GM19193 (cell line): ENCODE results near the gene GMFB.

Experiments
- POLR2A ChIP-seq: IDR thresholded peaks from 4 replicates; pipeline ENCODE4 v1.6.1; 2011; ENCODE audit not compliant: insufficient read depth, insufficient read length; ENCODE audit errors: extremely low read depth

GMFB gene

GRCh38 chr14:54451961-54452360, 36.8 kb downstream of the GMFB start:
- no peak for TF ChIP-seq POLR2A

GRCh38 chr14:54451121-54451601, 37.6 kb downstream of the GMFB start:
- TF ChIP-seq POLR2A: no peak

GRCh38 chr14:54450535-54450934, 38.2 kb downstream of the GMFB start:
- TF ChIP-seq POLR2A: no peak

- no peak for TF ChIP-seq POLR2A
Observed at GRCh38 chr14:54447231-54447692, 41.5 kb downstream of the GMFB start.

- TF ChIP-seq POLR2A: no peak
Observed at GRCh38 chr14:54446161-54446693, 42.6 kb downstream of the GMFB start.

- no peak for TF ChIP-seq POLR2A
Observed at GRCh38 chr14:54444681-54445080, 44.1 kb downstream of the GMFB start.

GRCh38 chr14:54443981-54444380, 44.8 kb downstream of the GMFB start:
- no peak for TF ChIP-seq POLR2A

- peak; percentile 84 for TF ChIP-seq POLR2A
Observed at GRCh38 chr14:54440873-54441868, 47.6 kb downstream of the GMFB start, which contains the start of gene CNIH1. Gene CNIH1 (minus strand): TSS chr14:54441374. CDS start chr14:54441327, 47 bp downstream.

GRCh38 chr14:54440476-54440872, 48.3 kb downstream of the GMFB start:
- TF ChIP-seq POLR2A: no peak

GRCh38 chr14:54440037-54440436, 48.7 kb downstream of the GMFB start:
- TF ChIP-seq POLR2A: no peak

- TF ChIP-seq POLR2A: no peak
Observed at GRCh38 chr14:54438703-54439102, 50.1 kb downstream of the GMFB start.

GRCh38 chr14:54435500-54435981, 53.2 kb downstream of the GMFB start:
- TF ChIP-seq POLR2A: no peak

- no peak for TF ChIP-seq POLR2A
Observed at GRCh38 chr14:54428527-54428926, 60.3 kb downstream of the GMFB start.

- TF ChIP-seq POLR2A: no peak
Observed at GRCh38 chr14:54427871-54428270, 60.9 kb downstream of the GMFB start.

- no peak for TF ChIP-seq POLR2A
Observed at GRCh38 chr14:54425537-54426274, 63.1 kb downstream of the GMFB start.
